GM19193 (cell line): ENCODE results near the gene REXO1.

Source experiments
- POLR2A ChIP-seq: IDR thresholded peaks from 4 replicates; pipeline ENCODE4 v1.6.1; 2011; ENCODE audit not compliant: insufficient read depth, insufficient read length; ENCODE audit errors: extremely low read depth

The REXO1 gene

GRCh38 chr19:1862424-1863327 lies 14.4 kb upstream of the REXO1 start:
- peak; percentile 36 for TF ChIP-seq POLR2A

DNA sequence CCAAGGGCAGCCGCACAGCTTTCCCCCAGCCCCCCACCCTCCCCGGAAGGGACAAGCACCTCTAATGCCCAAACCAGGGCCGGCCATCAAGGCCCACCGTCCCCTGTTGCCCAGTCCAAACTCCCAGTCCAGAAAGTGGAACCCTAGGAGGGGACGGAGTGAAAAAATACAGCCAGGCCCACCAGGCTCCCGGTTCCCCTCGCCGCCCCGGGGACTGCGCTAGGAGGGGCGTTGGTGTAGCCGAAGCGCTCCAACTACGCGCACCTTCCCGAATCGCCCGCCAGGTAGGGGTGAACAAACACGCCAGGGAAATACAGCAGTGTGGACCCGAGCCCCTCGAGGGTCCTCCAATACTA lies 13.8 kb upstream of the REXO1 start:
- no peak for TF ChIP-seq POLR2A

DNA sequence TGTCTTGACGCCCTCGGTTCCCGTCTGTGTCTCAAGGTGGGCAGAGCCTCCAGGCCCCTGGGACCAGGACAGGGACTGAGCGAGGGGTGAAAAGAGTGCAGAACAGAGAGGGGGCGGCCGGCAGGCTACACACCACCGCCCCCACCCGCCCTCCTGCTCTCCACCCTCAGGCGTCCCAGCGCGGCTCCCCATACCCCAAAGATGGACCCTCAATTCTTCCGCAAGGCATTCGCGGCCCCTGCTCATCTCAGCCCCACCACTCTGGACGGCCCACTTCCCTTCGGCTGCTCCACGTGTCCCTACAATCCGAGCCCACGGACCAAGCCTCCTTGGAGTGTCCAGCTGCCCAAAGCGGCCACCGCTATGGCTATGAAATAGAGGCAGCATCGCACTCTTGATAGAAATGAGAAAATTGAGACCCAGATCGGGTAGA lies 13.3 kb upstream of the REXO1 start:
- no peak for TF ChIP-seq POLR2A

- no peak for TF ChIP-seq POLR2A
Observed at GRCh38 chr19:1860821-1861598, 12.7 kb upstream of the REXO1 start.

- TF ChIP-seq POLR2A = no peak
Observed at GRCh38 chr19:1860042-1860775, 11.9 kb upstream of the REXO1 start.

DNA sequence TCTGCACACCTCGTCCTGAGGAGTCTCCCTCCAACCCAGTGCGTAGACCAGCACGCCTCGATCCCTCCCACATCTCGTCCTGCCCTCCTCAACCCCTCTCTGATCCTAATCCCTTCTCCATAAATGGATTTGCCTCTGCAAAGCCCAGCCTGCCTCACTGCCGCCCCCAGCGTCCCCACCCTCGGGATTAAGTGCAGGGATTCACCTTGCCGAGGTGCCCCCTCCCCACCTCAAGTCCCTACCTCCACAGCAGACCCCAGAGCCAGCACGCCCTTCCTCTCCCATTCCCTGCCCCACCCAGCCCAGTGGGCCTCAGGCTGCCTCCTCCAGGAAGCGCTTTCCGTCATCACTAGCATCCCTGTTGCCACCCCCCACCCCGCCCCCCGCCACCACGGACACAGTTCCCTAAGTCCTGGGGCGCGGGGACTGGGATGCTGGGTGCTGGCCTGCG lies 11.1 kb upstream of the REXO1 start:
- no peak for TF ChIP-seq POLR2A

GRCh38 chr19:1858412-1859081 lies 10.3 kb upstream of the REXO1 start:
- TF ChIP-seq POLR2A = no peak

DNA sequence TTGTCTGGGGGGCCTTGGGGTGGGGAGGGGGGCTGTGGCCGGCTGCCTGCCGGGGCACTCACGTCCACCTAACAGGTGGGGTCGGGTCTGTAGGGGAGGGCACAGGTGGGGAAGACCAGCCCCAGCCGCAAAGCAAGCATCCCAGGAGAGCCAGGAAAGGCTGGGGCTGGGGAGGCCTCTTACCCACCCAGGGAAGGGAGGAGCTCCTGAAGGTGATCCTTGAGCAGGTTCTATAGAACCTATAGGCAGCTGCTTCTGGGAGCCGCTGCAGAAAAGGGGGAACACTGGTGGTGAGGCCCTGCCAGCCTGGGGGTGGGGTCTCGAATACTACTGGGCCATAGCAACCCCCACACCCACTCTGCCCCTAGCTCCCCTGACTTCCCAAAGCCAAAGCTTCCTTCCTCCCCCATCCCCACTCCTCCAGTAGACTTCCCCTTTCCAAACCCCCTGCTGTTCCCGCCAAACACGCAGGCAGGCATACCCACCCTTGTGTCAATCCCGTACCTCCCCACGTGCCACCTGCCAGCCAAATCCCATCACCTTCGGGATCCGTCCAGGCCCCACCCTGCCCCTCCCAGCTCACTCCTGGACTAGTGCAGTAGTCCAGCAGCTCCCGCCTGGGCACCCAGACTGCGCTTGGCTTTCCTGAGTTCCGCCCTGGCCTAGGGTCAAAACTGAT lies 9.5 kb upstream of the REXO1 start:
- no peak for TF ChIP-seq POLR2A

DNA sequence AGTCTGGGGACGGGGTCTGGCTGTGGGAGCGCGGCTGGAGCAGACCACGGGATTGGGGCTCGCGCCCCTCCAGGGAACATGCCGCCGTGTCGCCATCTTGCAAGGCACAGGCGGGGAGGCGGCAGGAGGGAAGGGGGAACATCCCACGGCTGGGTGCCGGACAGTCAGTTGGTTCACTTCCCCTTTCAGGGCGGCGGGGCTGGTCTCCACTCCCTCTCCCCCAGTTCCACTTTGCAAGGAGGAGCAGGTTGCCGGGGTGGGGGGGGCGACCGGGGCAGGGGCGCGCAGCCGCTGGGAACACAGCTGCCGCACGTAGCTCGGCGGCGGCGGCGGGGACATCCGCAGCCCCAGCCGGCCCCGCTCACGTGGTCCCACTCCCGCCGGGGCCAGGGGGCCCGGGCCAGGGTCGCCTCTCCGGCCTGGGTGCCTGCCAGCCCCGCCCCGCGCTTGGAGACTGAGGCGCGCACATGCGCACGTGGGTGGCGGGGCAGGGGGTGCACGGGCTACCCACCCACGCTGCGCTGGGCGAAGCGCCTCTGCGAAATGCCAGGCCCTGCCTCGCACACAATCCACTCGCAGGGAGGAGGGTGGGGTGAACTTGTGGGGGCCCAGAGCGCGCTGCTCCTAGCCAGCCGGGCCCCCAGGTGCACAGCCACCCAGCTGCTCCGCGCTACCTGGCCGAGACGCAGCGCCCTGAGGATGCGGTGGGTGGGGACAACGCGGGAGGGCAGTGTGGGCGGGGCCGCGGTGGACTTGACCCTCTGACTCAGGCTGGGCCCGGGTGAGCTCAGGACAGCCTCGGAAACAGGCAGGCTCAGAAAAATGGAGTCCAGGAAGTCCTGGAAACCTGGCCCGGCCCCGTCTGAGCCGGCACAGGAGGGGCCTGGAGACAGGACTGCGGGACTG lies 8.7 kb upstream of the REXO1 start:
- TF ChIP-seq POLR2A = peak; percentile 67

DNA sequence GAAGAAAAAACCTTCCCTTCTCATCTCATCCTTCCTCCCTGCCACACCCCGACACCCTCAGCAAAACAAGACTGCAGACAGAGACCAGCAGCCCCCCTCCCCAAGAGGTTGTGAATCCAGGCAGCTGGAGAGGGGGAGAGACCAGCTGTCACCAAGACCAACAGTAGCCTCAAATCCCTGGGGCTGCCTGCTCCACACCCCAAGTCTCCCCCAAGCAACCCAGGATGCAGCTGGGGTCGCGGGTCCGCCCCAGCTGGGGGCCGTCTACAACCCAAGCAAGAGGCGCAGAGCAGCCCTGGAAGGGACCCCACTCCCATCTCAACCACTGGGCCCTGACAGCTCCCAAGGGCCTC lies 8.0 kb upstream of the REXO1 start:
- TF ChIP-seq POLR2A = no peak

GRCh38 chr19:1855828-1856255 lies 7.6 kb upstream of the REXO1 start:
- TF ChIP-seq POLR2A = no peak

- peak; percentile 60 for TF ChIP-seq POLR2A
Observed at GRCh38 chr19:1855040-1855827, 7.0 kb upstream of the REXO1 start.

DNA sequence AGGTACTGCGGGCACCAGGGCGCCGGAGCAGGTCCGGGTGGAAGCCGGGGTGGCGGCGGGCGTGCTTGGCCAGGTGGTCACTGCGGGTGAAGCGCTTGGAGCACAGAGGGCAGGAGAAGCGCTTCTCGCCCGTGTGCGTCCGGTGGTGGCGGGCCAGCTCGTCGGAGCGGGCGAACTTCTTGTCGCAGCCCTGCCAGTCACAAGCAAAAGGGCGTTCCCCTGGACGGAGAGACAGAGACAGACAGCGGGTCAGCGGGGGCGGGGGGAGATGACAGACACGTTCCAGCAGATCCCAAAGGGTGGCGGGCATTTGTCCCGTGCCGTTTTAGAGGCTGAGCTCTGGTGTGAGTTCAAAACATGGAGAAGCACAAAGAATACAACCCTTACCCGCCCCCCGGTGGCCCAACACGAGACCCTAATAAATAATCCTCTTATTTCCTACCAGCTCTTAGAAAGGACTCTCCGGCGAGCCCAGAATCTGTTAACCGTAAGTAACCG lies 6.3 kb upstream of the REXO1 start:
- TF ChIP-seq POLR2A = no peak

DNA sequence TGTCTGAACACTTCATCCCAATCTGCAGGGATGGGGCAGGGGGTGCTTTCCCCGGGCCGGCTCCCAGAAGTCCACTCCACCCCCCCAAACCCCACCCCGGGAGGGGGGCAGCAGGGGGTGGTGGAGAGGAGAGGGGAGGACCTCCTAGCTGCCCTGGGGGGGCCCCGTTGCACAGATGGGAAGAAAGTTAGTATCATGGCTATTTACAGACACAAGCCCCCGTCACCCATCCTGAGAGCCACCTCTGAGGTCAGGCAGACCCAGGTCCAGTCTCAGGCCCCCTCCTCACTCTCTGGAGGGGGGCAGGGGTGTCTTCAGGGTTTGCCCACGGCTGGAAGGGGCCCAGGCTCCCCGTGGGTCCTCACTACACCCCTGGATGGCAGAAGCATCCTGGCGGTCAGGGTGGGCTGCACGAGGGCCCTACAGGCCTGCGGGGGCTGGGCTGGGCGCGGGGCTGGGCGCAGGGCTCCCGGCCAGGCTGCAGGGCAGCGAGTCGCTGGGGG lies 5.8 kb upstream of the REXO1 start:
- TF ChIP-seq POLR2A = no peak
